IMR-90 (cell line): ENCODE results near the gene AOPEP. TPM values are rescaled to one million over a fixed set of nuclear protein-coding genes. Genes with fewer than 3 reads are reported as not detected.

Experiments used
- ATAC-seq: fragments of 200-7000 bp; cut with Tn5 transposase; 2 replicates; pipeline ENCODE4 v1.9.1; 2020; ENCODE audit warnings: low read depth, mild to moderate bottlenecking, moderate library complexity
- BruUV-seq: library from RNA; stranded (reverse); fragments of 400-500 nt; replicated peaks from 2 replicates; lab custom pipeline; 2021; lab: Mats Ljungman, UMichigan
- CTCF ChIA-PET: fragments of 300-600 bp; formaldehyde crosslinking; extraction: SDS; loops from one replicate; lab custom pipeline; 2021; ENCODE audit warnings: antibody characterized with exemption; lab: Yijun Ruan, JAX
- POLR2A ChIA-PET: fragments of 300-600 bp; sonication (Branson Sonifier 250); formaldehyde crosslinking; loops from one replicate; lab custom pipeline; 2022; ENCODE audit warnings: antibody characterized with exemption; ENCODE audit not compliant: unreplicated experiment; lab: Charles Lee
- DNase-seq: peaks from one replicate; pipeline ENCODE4 v3.0.0; 2013
- H2AFZ ChIP-seq: replicated peaks from 2 replicates; pipeline ENCODE3; 2013; ENCODE audit warnings: low read length, mild to moderate bottlenecking; ENCODE audit not compliant: poor library complexity
- H2AK5ac ChIP-seq: 2 replicates; pipeline ENCODE4 v1.6.1; 2013; ENCODE audit warnings: low read depth, low read length, inconsistent platforms
- H2AK9ac ChIP-seq: replicated peaks from 2 replicates; pipeline ENCODE3; 2013; ENCODE audit warnings: mild to moderate bottlenecking, low read depth, low read length, moderate library complexity; ENCODE audit not compliant: poor library complexity
- H2BK120ac ChIP-seq: 2 replicates; pipeline ENCODE4 v1.6.1; 2013; ENCODE audit warnings: low read depth, low read length, inconsistent platforms
- H2BK15ac ChIP-seq: 3 replicates; pipeline ENCODE4 v1.6.1; 2013; ENCODE audit warnings: low read depth, low read length, inconsistent platforms
- H2BK20ac ChIP-seq: 2 replicates; pipeline ENCODE4 v1.6.1; 2013; ENCODE audit warnings: low read depth, mild to moderate bottlenecking, inconsistent platforms, low read length, moderate library complexity
- H2BK5ac ChIP-seq: 2 replicates; pipeline ENCODE4 v1.6.1; 2013; ENCODE audit warnings: mild to moderate bottlenecking, low read depth, low read length, inconsistent platforms; ENCODE audit not compliant: poor library complexity, severe bottlenecking
- H3K14ac ChIP-seq: replicated peaks from 2 replicates; pipeline ENCODE4 v1.6.1; 2013; ENCODE audit warnings: low read depth, low read length, inconsistent platforms
- H3K18ac ChIP-seq: 2 replicates; pipeline ENCODE4 v1.6.1; 2013; ENCODE audit warnings: low read depth, low read length, control low read depth
- H3K23ac ChIP-seq: 2 replicates; pipeline ENCODE4 v1.6.1; 2013; ENCODE audit warnings: low read depth, low read length, inconsistent platforms
- H3K27ac ChIP-seq: 2 replicates; pipeline ENCODE4 v1.5.1; 2013; ENCODE audit warnings: mild to moderate bottlenecking, control low read depth, low read length; ENCODE audit not compliant: insufficient read depth
- H3K27me3 ChIP-seq: 2 replicates; pipeline ENCODE4 v1.6.1; 2013; ENCODE audit warnings: low read length; ENCODE audit not compliant: control insufficient read depth, insufficient read depth
- H3K36me3 ChIP-seq: 2 replicates; pipeline ENCODE4 v1.6.1; 2013; ENCODE audit warnings: low read length, mixed read lengths; ENCODE audit not compliant: control insufficient read depth, insufficient read depth
- H3K4ac ChIP-seq: 2 replicates; pipeline ENCODE4 v1.6.1; 2013; ENCODE audit warnings: low read depth, low read length, inconsistent platforms
- H3K4me1 ChIP-seq: 2 replicates; pipeline ENCODE4 v1.6.1; 2013; ENCODE audit warnings: low read length, mixed read lengths; ENCODE audit not compliant: control insufficient read depth, insufficient read depth
- H3K4me2 ChIP-seq: 2 replicates; pipeline ENCODE4 v1.6.1; 2013; ENCODE audit warnings: low read depth, mild to moderate bottlenecking, control low read depth, low read length, moderate library complexity
- H3K4me3 ChIP-seq: 2 replicates; pipeline ENCODE4 v1.5.1; 2013; ENCODE audit warnings: low read depth, mild to moderate bottlenecking, control low read depth, low read length, moderate library complexity; ENCODE audit not compliant: insufficient read depth
- H3K56ac ChIP-seq: 2 replicates; pipeline ENCODE4 v1.6.1; 2013; ENCODE audit warnings: low read length, inconsistent platforms; ENCODE audit not compliant: insufficient read depth; ENCODE audit errors: extremely low read depth
- H3K79me1 ChIP-seq, 2 experiments: 2 replicates each; pipeline ENCODE4 v1.6.1; 2013; ENCODE audit warnings: low read length in 2 of 2, inconsistent platforms in 1 of 2, low read depth in 1 of 2
- H3K9ac ChIP-seq: 2 replicates; pipeline ENCODE4 v1.6.1; 2013; ENCODE audit warnings: low read depth, low read length, control low read depth
- H3K9me1 ChIP-seq: 2 replicates; pipeline ENCODE4 v1.6.1; 2013; ENCODE audit warnings: low read length, inconsistent platforms; ENCODE audit not compliant: insufficient read depth
- H3K9me3 ChIP-seq: 2 replicates; pipeline ENCODE4 v1.6.1; 2013; ENCODE audit warnings: low read length; ENCODE audit not compliant: control insufficient read depth, insufficient read depth
- H4K20me1 ChIP-seq: 2 replicates; pipeline ENCODE4 v1.6.1; 2013; ENCODE audit warnings: low read length, inconsistent platforms; ENCODE audit not compliant: insufficient read depth
- H4K5ac ChIP-seq: 2 replicates; pipeline ENCODE4 v1.6.1; 2013; ENCODE audit warnings: mild to moderate bottlenecking, low read depth, low read length, control low read depth
- H4K8ac ChIP-seq, 2 experiments: 2 replicates each; pipeline ENCODE4 v1.6.1; 2013; ENCODE audit warnings: low read depth in 2 of 2, low read length in 2 of 2, control low read depth in 1 of 2, inconsistent platforms in 1 of 2
- H4K91ac ChIP-seq: 2 replicates; pipeline ENCODE4 v1.6.1; 2013; ENCODE audit warnings: low read depth, low read length, inconsistent platforms; ENCODE audit not compliant: insufficient read depth
- CHD1 ChIP-seq: IDR thresholded peaks from 2 replicates; pipeline ENCODE4 v1.6.1; 2012; ENCODE audit warnings: low read depth, low read length, improper control_type of control experiment
- CTCF ChIP-seq: conservative IDR thresholded peaks from 2 replicates; pipeline ENCODE4 v1.5.1; 2012; ENCODE audit warnings: mild to moderate bottlenecking, low read depth, low read length, improper control_type of control experiment
- MXI1 ChIP-seq: IDR thresholded peaks from 2 replicates; pipeline ENCODE4 v1.6.1; 2012; ENCODE audit warnings: low read depth, mild to moderate bottlenecking, low read length, moderate library complexity, borderline replicate concordance
- NFE2L2 ChIP-seq: fragments of 150-350 bp; IDR thresholded peaks from 2 replicates; pipeline ENCODE4 v1.6.1; 2016; ENCODE audit warnings: low read depth, mild to moderate bottlenecking, low read length
- WGBS, 2 experiments: methylation state at CpG; one replicate each; pipeline versions ENCODE4 v1.1.5 to v1.1.7; 2013; ENCODE audit warnings: missing lambda C conversion rate in 2 of 2; ENCODE audit not compliant: insufficient read length in 1 of 2; ENCODE audit errors: extremely low coverage in 2 of 2; 5-methylcytosine and 5-hydroxymethylcytosine counted together
- dilution Hi-C: fragments of 300-500 bp; cut with HindIII; formaldehyde crosslinking; loops from one replicate; pipeline ENCODE4 v1.14.3; 2018; ENCODE audit warnings: low sequenced_read_pairs; ENCODE audit not compliant: unreplicated experiment
- in situ Hi-C: fragments of 300-500 bp; cut with MboI; formaldehyde crosslinking; loops from 3 replicates; pipeline ENCODE4 v1.14.3; 2019; ENCODE audit warnings: low sequenced_read_pairs, inconsistent platforms, mixed read lengths
- intact Hi-C: fragments of 100-400 bp; cut with micrococcal nuclease; formaldehyde crosslinking; loops from 2 replicates; pipeline ENCODE4 v1.10.0; 2022
- polyA plus RNA-seq, 3 experiments: library from polyadenylated mRNA; depleted of rRNA; stranded (reverse); fragments of >200 nt; gene quantifications; 2 replicates each; pipeline ENCODE4 v1.2.3, GENCODE V29; 2012; ENCODE audit warnings: low replicate concordance in 1 of 3
- total RNA-seq: library from RNA; depleted of rRNA; stranded (reverse); fragments of >200 nt; gene quantifications from 2 replicates; pipeline ENCODE4 v1.2.3, GENCODE V29; 2012

The AOPEP gene
- total and polyA plus RNA-seq, 2 of the 4 experiments (the other 2 are of a cell fraction) = 34.9 to 38.7 TPM

- no peak overlapping the region for H3K4ac ChIP-seq
- peaks cover 1% of the 10 kb centered on the region; the same call in 1 of the 2 replicates for H3K36me3 ChIP-seq
- CTCF ChIA-PET = interaction anchor here (0.7 to 1.1 kb wide), 2 partner anchors 13 to 16 kb away, joined by 3 read pairs; no protein-coding TSS in a partner anchor
- no peak overlapping the region for H3K18ac ChIP-seq
- no peak overlapping the region for H3K4me2 ChIP-seq
- H2AK5ac ChIP-seq = peak overlapping the region; percentile 34; the same call in 1 of the 2 replicates
- no CpG with 5 or more reads among the region's 4 CpGs for WGBS, 2 experiments
- H3K4me3 ChIP-seq = no peak overlapping the region
- H2AK9ac ChIP-seq = no peak overlapping the region
- H3K79me1 ChIP-seq = 0 out of 4 replicates have a peak, but pooled peaks cover 0 to 8% of the 10 kb centered on the region in 2 experiments
- H3K56ac ChIP-seq = no peak overlapping the region
- no peak overlapping the region for H4K91ac ChIP-seq
- DNase-seq = no peak
- in situ Hi-C loops (no loop called here), dilution Hi-C loops (no loop called here), intact Hi-C loops (no loop called here)
- no peak overlapping the region for H3K9ac ChIP-seq
- no peak for ATAC-seq
- no peaks in the 10 kb centered on the region for H3K9me3 ChIP-seq
- no TSS peak for BruUV-seq
- H2BK20ac ChIP-seq = peak overlapping the region; percentile 35; the same call in 1 of the 2 replicates
- no peak overlapping the region for H2AFZ ChIP-seq
- no peak overlapping the region for H2BK120ac ChIP-seq
- H3K4me1 ChIP-seq = peaks cover 12% of the 10 kb centered on the region
- no peak overlapping the region for H2BK5ac ChIP-seq
- H4K8ac ChIP-seq = no peak overlapping the region
- H3K9me1 ChIP-seq = peaks cover 5% of the 10 kb centered on the region; the same call in 1 of the 2 replicates
- H3K27ac ChIP-seq = no peak overlapping the region
- POLR2A ChIA-PET = no interaction called here
- no peaks in the 10 kb centered on the region for H3K27me3 ChIP-seq
- no peak overlapping the region for H3K14ac ChIP-seq
- no peak overlapping the region for H4K5ac ChIP-seq
- no peak overlapping the region for H3K23ac ChIP-seq
- no peak for TF ChIP-seq NFE2L2
- TF ChIP-seq MXI1 = no peak
- no peak for TF ChIP-seq CTCF
- no peak for TF ChIP-seq CHD1
- no peak overlapping the region for H2BK15ac ChIP-seq
- H4K20me1 ChIP-seq = no peaks in the 10 kb centered on the region
Measured at GRCh38 chr9:94852373-94852772, 125.9 kb downstream of the AOPEP start.
